ENCODE results near the gene TOP2A.

TOP2A gene

GRCh38 chr17:40454613-40454995 is 36.9 kb upstream of the TOP2A start:
- ChIA-PET CTCF (interaction anchor here (0.8 to 3.9 kb wide), 3 partner anchors 21 to 24 kb away, joined by 3 to 19 read pairs (median 3); no protein-coding TSS in a partner anchor), POLR2A (interaction anchor here (1.7 kb wide), 1 partner anchor 37 kb away, joined by 5 read pairs; the partner anchor contains the start of gene TOP2A)
- TF ChIP-seq LEF1 (IDR thresholded peaks at IDR 0.05; ENCODE audit: borderline replicate concordance) = no peak
- no peak for TF ChIP-seq FOXK2 (IDR thresholded peaks at IDR 0.05)
- no peak for TF ChIP-seq PKNOX1 (IDR thresholded peaks at IDR 0.05)
- TF ChIP-seq ZNF384 (IDR thresholded peaks at IDR 0.05) = no peak
- no peak for DNase-seq (ENCODE audit: extremely low spot score)

GRCh38 chr17:40453881-40454612 is 36.4 kb upstream of the TOP2A start:
- TF ChIP-seq L3MBTL2 (conservative IDR thresholded peaks at IDR 0.05) (no peak), ZNF384 (IDR thresholded peaks at IDR 0.05) (no peak), ARNT (IDR thresholded peaks at IDR 0.05) (no peak), SUZ12 (IDR thresholded peaks at IDR 0.05) (no peak), BHLHE40 (IDR thresholded peaks at IDR 0.05; ENCODE audit: borderline replicate concordance) (no peak), HDGF (IDR thresholded peaks at IDR 0.05; ENCODE audit: borderline replicate concordance) (no peak)
- POLR2A ChIA-PET = interaction anchor here (1.7 kb wide), 1 partner anchor 36 kb away, joined by 5 read pairs; the partner anchor contains the start of gene TOP2A
- CTCF ChIA-PET = interaction anchor here (0.8 to 3.9 kb wide), 3 partner anchors 21 to 79 kb away, joined by 3 to 19 read pairs (median 3); no protein-coding TSS in a partner anchor
- no peak for DNase-seq (ENCODE audit: extremely low spot score)

DNA sequence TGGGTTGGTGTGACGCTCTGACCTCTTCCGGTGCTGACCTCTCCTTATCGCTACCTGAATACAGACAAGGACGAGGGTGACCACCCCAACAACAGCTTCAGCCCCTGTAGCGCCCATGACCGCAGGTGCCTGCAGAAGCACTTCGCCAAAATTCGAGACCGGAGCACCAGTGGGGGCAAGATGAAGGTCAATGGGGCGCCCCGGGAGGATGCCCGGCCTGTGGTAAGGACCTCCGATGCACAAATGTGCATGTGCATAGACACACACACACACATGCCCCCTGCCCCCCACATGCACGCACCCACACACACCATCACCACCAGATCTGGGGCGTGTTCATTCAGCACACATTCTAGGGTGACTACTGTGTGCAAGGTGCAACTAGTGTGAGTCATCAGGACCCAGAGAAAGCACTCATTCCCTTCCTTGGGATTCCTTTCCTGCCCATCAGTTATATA is 35.3 kb upstream of the TOP2A start:
- ChIA-PET POLR2A (interaction anchor here (1.0 kb wide), 1 partner anchor 35 kb away, joined by 3 read pairs; the partner anchor contains the start of gene TOP2A), CTCF (no interaction called here)
- TF ChIP-seq NFRKB (IDR thresholded peaks at IDR 0.05) (no peak), PKNOX1 (IDR thresholded peaks at IDR 0.05) (no peak), SUZ12 (IDR thresholded peaks at IDR 0.05) (no peak)
- DNase-seq (ENCODE audit: extremely low spot score) = no peak

DNA sequence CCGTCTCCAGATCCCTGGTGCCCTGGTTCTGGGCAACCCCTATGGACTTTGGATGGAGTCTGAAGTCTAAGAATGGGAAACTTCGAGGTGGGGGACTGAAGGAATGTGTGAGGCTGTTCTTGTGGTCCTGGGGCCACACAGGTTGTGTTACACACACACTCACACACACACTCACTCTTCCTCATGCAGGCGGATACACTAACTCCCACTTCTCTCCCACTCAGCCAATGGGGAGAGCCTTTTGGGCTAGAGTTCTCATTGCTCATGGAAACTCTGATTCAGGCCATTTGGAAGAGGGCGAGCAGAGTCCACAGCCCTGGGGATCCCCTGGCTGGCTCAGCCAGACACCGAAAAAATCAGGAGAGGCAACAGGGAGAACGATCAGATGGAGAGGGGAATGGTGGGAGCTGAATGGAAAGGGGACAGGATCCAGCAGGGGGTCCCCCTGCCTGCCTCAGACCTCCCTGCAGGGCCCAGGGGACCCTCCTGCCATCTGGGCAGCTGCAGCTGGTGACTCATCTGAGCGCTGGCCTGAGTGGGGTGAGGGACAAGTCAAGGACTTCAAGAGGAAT is 34.6 kb upstream of the TOP2A start:
- DNase-seq (ENCODE audit: extremely low spot score) = no peak
- ChIA-PET POLR2A (interaction anchor here (1.0 kb wide), 1 partner anchor 34 kb away, joined by 3 read pairs; the partner anchor contains the start of gene TOP2A), CTCF (interaction anchor here (0.9 kb wide), 1 partner anchor 19 kb away, joined by 3 read pairs; no protein-coding TSS in a partner anchor)
- TF ChIP-seq FOXK2 (IDR thresholded peaks at IDR 0.05) (no peak), PKNOX1 (IDR thresholded peaks at IDR 0.05) (no peak), CTBP1 (IDR thresholded peaks at IDR 0.05; ENCODE audit: borderline replicate concordance) (no peak), NFRKB (IDR thresholded peaks at IDR 0.05) (no peak), SP1 (IDR thresholded peaks at IDR 0.05) (no peak), BHLHE40 (IDR thresholded peaks at IDR 0.05; ENCODE audit: borderline replicate concordance) (no peak), ELF4 (IDR thresholded peaks at IDR 0.05) (no peak), TARDBP (IDR thresholded peaks at IDR 0.05) (no peak), FOXM1 (IDR thresholded peaks at IDR 0.05; ENCODE audit: borderline replicate concordance) (no peak), ZNF384 (IDR thresholded peaks at IDR 0.05) (no peak), L3MBTL2 (conservative IDR thresholded peaks at IDR 0.05) (no peak), HDGF (IDR thresholded peaks at IDR 0.05; ENCODE audit: borderline replicate concordance) (no peak), LEF1 (IDR thresholded peaks at IDR 0.05; ENCODE audit: borderline replicate concordance) (no peak), ARNT (IDR thresholded peaks at IDR 0.05) (no peak), FOXA1 (IDR thresholded peaks at IDR 0.05) (no peak), SUZ12 (IDR thresholded peaks at IDR 0.05) (no peak)

GRCh38 chr17:40451420-40451819 is 33.7 kb upstream of the TOP2A start:
- no peak for DNase-seq (ENCODE audit: extremely low spot score)
- POLR2A ChIA-PET = no interaction called here
- TF ChIP-seq FOXM1 (IDR thresholded peaks at IDR 0.05; ENCODE audit: borderline replicate concordance) = no peak
- TF ChIP-seq TARDBP (IDR thresholded peaks at IDR 0.05) = no peak
- no peak for TF ChIP-seq FOXK2 (IDR thresholded peaks at IDR 0.05)
- no peak for TF ChIP-seq FOXA1 (IDR thresholded peaks at IDR 0.05)
- TF ChIP-seq BHLHE40 (IDR thresholded peaks at IDR 0.05; ENCODE audit: borderline replicate concordance) = no peak
- TF ChIP-seq LEF1 (IDR thresholded peaks at IDR 0.05; ENCODE audit: borderline replicate concordance) = no peak
- no peak for TF ChIP-seq L3MBTL2 (conservative IDR thresholded peaks at IDR 0.05)
- TF ChIP-seq PKNOX1 (IDR thresholded peaks at IDR 0.05) = no peak
- TF ChIP-seq CTBP1 (IDR thresholded peaks at IDR 0.05; ENCODE audit: borderline replicate concordance) = no peak
- TF ChIP-seq ELF4 (IDR thresholded peaks at IDR 0.05) = no peak
- TF ChIP-seq SP1 (IDR thresholded peaks at IDR 0.05) = no peak
- TF ChIP-seq HDGF (IDR thresholded peaks at IDR 0.05; ENCODE audit: borderline replicate concordance) = no peak
- CTCF ChIA-PET = interaction anchor here (0.9 to 2.2 kb wide), 3 partner anchors 18 to 109 kb away, joined by 3 to 14 read pairs (median 5); no protein-coding TSS in a partner anchor

All from HEK293T (cell line).